Muscle of arm (tissue), 12 donors: ENCODE measurements around the gene RAB26. TPM values are rescaled to one million over a fixed set of nuclear protein-coding genes. Genes with fewer than 3 reads are reported as not detected.
"Not testable (repeated sequence)": the region's sequence is repeated elsewhere in the genome, so short reads cannot be mapped to it uniquely, and the experiment has no call there.

ENCODE experiments used
- DNase-seq: peaks from one replicate; pipeline ENCODE4 v3.0.0-alpha.2; 2013
- polyA plus RNA-seq, 12 donors: library from polyadenylated mRNA; unstranded; fragments of 120-200 nt; gene quantifications; one replicate each; pipeline ENCODE4 v1.2.1, GENCODE V29; 2013; ENCODE audit not compliant: insufficient read length in 12 of 12

RAB26 gene
- polyA plus RNA-seq, 12 donors, result 0.27 to 1.9 (median 0.78) TPM; not detected in 2

DNA sequence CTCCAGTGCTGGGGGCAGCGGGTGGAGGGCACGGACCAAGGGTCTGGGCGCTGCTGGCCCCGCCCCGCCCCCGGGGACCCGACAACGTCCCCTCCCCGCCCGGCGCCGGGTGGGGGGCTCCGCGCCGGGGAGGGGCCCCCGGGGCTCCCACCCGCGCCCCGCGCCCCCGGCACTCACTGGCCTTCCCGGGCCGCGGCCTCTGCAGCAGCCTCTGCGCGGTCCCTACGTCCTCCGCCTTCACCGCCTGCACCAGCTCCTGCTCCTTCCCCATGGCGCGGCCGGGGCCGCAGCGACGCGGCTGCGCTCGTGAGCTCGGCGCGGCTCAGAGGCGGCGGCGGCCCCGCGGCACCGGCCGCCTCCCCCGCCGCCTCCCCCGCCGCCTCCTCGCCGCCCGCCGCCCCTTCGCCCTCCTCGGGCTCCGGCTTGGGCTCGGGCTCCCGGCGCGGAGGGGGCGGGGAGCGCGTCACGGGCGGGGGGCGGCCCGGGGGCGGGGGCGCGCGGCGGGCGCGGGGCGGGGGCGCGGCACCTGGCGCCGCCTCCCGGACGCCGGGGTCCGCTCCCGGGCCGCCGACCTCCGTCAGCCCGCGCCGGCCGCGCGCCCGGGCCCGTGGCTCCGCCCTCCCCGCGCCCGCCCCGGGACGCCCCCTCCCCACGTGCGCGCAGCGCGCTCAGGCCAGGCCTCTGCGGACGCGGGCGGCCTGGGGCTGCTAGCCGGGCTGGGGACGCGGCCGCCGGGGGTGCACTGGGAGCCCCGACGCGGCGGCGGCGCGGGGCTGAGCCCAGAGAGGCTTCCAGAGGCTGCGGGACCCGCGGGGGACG, 47.9 kb downstream of the RAB26 start, which contains the start of gene CASKIN1:
CASKIN1 (minus strand) TSS at position 444 of the 819 bp plus-strand sequence; CDS start at position 271, 173 bp downstream.
- no peak for DNase-seq

DNA sequence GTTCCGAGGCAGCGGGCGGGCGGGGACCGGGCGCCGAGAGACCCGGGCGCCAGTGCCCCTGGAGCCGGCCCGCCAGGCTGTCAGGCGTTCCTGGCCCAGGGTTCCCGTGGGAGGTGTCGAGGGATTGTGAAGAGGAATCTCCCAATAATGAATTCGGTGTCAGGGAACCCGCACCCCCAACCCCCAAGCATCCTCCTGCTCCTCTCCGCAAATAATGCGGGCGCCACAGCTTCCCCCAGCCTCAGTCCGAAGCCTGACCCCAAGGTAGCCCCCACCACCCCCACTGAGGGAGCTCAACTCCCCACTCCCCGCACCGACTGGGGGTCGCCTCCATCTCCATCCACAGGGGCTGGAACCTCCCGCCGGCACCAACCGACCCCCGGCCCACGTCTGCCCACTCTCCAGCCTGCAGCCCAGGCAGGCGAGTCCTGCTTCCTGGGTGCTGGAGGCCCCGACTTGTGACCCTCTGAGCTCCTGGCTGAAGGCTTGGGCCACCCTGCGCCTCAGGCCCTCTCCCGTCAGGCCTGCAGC, 48.6 kb downstream of the RAB26 start:
- DNase-seq, result no peak

DNA sequence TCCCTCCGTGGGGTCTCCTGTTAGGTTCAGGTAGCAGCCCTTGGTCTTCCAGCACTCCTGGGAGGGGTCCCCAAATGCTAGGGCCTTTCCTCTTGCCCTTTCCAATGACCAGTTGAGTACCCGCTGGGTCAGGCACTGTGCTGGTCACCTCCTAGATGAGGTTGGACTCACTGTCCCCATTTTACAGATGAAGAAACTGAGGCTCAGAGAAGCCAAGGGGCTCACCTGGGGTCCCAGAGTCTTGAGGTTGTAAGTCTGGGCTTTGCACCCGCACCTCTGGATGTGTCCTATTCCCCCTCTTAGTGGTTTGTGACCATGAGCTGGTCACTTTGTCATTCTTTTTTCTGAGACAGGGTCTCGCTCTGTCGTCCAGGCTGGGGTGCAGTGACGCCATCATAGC, 49.3 kb downstream of the RAB26 start:
- no peak for DNase-seq

DNA sequence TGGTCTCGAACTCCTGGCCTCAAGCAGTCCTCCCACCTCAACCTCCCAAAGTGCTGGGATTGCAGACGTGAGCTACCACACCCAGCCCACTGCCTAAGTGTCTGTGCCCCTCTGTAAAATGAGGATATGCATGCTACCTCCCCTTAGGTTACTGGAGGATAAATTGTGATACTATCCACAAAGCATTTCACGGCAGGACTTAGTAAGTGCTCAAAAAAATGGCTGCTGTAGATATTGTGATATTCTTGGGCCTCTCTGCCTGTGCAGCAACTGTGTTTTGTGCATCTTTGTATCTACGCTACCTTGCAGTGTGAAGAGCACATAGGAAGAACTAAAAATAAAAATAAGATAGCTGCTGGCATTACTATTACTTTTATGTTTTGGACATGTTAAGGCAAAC, 49.9 kb downstream of the RAB26 start:
- DNase-seq, result no peak

DNA sequence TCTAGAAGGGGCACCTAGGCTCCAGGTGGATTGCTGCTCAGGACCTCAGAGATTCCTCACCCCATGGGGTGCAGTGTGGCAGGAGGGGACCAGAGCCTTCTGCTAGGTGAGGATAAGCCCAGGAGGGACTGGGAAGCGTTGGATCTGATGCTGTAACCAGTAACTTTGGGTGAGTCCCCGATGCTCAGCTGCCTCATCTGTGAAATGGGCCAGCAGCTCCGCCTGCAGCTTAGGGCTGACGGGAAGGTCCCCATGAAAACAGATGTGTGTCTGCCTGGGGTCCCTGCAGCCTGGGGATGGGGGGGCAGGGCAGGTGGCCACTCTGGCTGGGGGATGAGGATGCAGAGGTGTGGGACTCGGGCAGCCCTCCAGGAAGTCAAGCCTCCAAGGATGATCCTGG, 50.7 kb downstream of the RAB26 start:
- DNase-seq, result no peak

DNA sequence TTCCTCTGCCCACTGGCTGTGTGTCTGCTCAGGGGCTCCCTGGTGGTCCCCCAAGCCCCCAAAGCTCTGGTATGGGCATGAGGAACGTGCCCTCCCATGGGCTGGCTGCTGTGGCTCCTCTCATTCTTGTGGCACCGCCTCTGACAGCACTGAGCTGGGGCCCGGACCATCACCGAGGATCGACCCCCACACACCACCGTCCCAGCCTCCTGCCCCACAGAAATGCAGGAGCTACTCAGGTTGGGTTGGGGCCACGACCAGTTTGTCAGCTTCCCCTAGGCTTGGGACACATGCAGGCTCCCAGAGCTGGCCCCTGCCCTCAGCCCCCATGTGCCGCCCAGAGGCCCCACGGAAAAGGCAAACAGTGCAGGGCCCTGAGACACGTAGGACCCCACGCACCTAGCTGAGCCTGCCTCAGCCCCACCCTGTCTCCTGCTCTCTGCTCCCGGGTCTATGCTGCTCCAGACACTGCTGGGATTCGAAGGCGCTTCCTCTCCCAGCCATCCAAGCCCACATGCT, 51.3 kb downstream of the RAB26 start:
- no peak for DNase-seq

DNA sequence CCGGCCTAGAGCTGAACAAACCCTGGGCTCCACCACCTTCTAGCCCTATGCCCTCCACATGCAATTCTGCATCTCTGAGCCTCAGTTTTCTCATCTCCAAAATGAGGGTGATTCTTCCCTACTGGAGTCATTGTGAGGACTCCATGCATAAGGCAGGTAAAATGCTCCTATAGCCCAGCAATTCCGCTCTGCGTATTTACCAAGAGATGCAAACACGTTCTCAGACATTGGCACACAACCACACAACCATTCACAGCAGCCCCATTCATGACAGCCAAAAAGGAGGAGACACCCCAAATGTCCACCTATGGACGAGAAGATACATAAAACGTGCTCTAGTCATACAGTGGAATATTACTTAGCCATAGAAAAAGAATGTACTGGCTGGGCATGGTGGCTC, 51.9 kb downstream of the RAB26 start:
- no peak for DNase-seq

DNA sequence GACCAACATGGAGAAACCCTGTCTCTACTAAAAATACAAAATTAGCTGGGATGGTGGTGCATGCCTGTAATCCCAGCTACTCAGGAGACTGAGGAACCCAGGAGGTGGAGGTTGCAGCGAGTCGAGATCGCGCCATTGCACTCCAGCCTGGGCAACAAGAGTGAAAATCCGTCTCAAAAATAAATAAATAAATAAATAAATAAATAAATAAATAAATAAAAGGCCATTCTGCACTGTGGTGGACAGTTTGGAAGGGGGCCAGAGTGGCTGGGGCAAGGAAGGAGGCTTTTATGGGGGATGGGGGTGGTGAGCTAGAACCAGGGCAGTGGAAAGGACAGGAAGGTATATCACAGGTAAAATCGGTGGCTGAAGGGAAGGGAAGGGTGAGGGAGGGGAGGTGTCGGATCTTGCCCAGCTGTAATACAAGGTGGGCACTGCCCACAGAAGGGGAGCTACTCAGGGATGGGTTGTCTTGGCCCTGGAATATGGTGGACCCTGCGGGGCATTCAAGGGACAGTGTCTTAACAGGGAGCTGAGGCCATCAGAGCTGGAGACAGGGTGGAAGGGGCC, 54.8 kb downstream of the RAB26 start:
- DNase-seq, result not testable (repeated sequence)

Other genes starting within 250 kb of the RAB26 start
- gene HS3ST6, start 230.2 kb upstream of the RAB26 start, polyA plus RNA-seq, result 10 to 100 TPM in 1 of 12 donors, 1 to 10 TPM in 1, under 1 TPM in 2, not detected in 8; 0.15 to 14.3 (median 2.1) TPM
- gene MSRB1, start 205.4 kb upstream of the RAB26 start, polyA plus RNA-seq, result 10 to 100 TPM in 11 of 12 donors, not detected in 1; 14.2 to 50.0 (median 27.8) TPM
- 10 to 100 TPM in 11 of 12 donors, not detected in 1; 12.8 to 93.9 (median 35.0) TPM for gene RPL3L, start 193.9 kb upstream of the RAB26 start, polyA plus RNA-seq
- gene NDUFB10, start 189.1 kb upstream of the RAB26 start, polyA plus RNA-seq, result 100 to 1,000 TPM in 9 of 12 donors, 10 to 100 TPM in 2, not detected in 1; 95.8 to 145 (median 117) TPM
- gene RPS2, start 183.8 kb upstream of the RAB26 start, polyA plus RNA-seq, result 1,000 to 10,000 TPM; 2,162 to 3,862 (median 3,028) TPM
- gene RNF151, start 181.8 kb upstream of the RAB26 start, polyA plus RNA-seq, result not detected
- gene TBL3, start 176.6 kb upstream of the RAB26 start, polyA plus RNA-seq, result 10 to 100 TPM in 11 of 12 donors, not detected in 1; 16.7 to 31.5 (median 21.7) TPM
- gene NOXO1, start 167.2 kb upstream of the RAB26 start, polyA plus RNA-seq, result 1 to 10 TPM in 3 of 12 donors, under 1 TPM in 6, not detected in 3; 0.38 to 1.4 (median 0.74) TPM
- gene GFER, start 164.4 kb upstream of the RAB26 start, polyA plus RNA-seq, result 10 to 100 TPM in 11 of 12 donors, not detected in 1; 10.9 to 40.2 (median 15.1) TPM
- 1 to 10 TPM in 4 of 12 donors, under 1 TPM in 6, not detected in 2; 0.25 to 1.5 (median 0.86) TPM for gene SYNGR3, start 158.7 kb upstream of the RAB26 start, polyA plus RNA-seq
- 10 to 100 TPM in 11 of 12 donors, not detected in 1; 13.6 to 32.2 (median 18.6) TPM for gene ZNF598, start 138.8 kb upstream of the RAB26 start, polyA plus RNA-seq
- gene NPW, start 128.8 kb upstream of the RAB26 start, polyA plus RNA-seq, result 1 to 10 TPM in 8 of 12 donors, under 1 TPM in 2, not detected in 2; 0.56 to 3.1 (median 1.5) TPM
- 10 to 100 TPM in 11 of 12 donors, not detected in 1; 26.8 to 55.1 (median 36.1) TPM for gene NHERF2, start 121.7 kb upstream of the RAB26 start, polyA plus RNA-seq
- gene NTHL1, start 100.8 kb upstream of the RAB26 start, polyA plus RNA-seq, result 10 to 100 TPM in 7 of 12 donors, 1 to 10 TPM in 4, not detected in 1; 8.4 to 35.5 (median 10.6) TPM
- gene TSC2, start 100.6 kb upstream of the RAB26 start, polyA plus RNA-seq, result 1,000 to 10,000 TPM in 1 of 12 donors, 100 to 1,000 TPM in 1, 10 to 100 TPM in 10; 62.0 to 1,357 (median 75.2) TPM
- gene PKD1, start 12.7 kb upstream of the RAB26 start, polyA plus RNA-seq, result 100 to 1,000 TPM in 7 of 12 donors, 10 to 100 TPM in 4, not detected in 1; 85.8 to 199 (median 121) TPM
- gene TRAF7, start 7.2 kb downstream of the RAB26 start, polyA plus RNA-seq, result 10 to 100 TPM in 11 of 12 donors, not detected in 1; 28.9 to 60.7 (median 45.0) TPM
- gene CASKIN1, start 48.0 kb downstream of the RAB26 start, polyA plus RNA-seq, result 1 to 10 TPM in 10 of 12 donors, not detected in 2; 1.3 to 4.1 (median 2.1) TPM
- gene MLST8, start 56.8 kb downstream of the RAB26 start, polyA plus RNA-seq, result 10 to 100 TPM in 11 of 12 donors, not detected in 1; 26.6 to 47.2 (median 30.3) TPM
- gene BRICD5, start 62.2 kb downstream of the RAB26 start, polyA plus RNA-seq, result 10 to 100 TPM in 1 of 12 donors, 1 to 10 TPM in 10, not detected in 1; 3.2 to 14.8 (median 5.2) TPM
- 10 to 100 TPM in 10 of 12 donors, 1 to 10 TPM in 1, not detected in 1; 8.8 to 25.3 (median 12.4) TPM for gene PGP, start 66.2 kb downstream of the RAB26 start, polyA plus RNA-seq
- gene E4F1, start 75.0 kb downstream of the RAB26 start, polyA plus RNA-seq, result 10 to 100 TPM in 10 of 12 donors, 1 to 10 TPM in 1, not detected in 1; 9.7 to 19.9 (median 11.6) TPM
- under 1 TPM in 10 of 12 donors, not detected in 2; 0.47 to 1.00 (median 0.72) TPM for gene DNASE1L2, start 87.8 kb downstream of the RAB26 start, polyA plus RNA-seq
- 10 to 100 TPM in 11 of 12 donors, not detected in 1; 27.7 to 56.2 (median 43.9) TPM for gene ECI1, start 103.0 kb downstream of the RAB26 start, polyA plus RNA-seq
- gene RNPS1, start 119.5 kb downstream of the RAB26 start, polyA plus RNA-seq, result 100 to 1,000 TPM in 11 of 12 donors, not detected in 1; 151 to 206 (median 167) TPM
- 10 to 100 TPM in 11 of 12 donors, not detected in 1; 12.3 to 24.2 (median 14.4) TPM for gene ABCA3, start 192.1 kb downstream of the RAB26 start, polyA plus RNA-seq